HG02970 (cell line): Measurements from ENCODE around the gene SNX24.

Experiments used
- ATAC-seq: cut with Tn5 transposase; IDR thresholded peaks from one replicate; pipeline ENCODE4 v1.9.1; 2021; ENCODE audit warnings: mild to moderate bottlenecking, moderate library complexity, moderate number of reproducible peaks; ENCODE audit not compliant: unreplicated experiment, low FRiP score

The SNX24 gene

DNA sequence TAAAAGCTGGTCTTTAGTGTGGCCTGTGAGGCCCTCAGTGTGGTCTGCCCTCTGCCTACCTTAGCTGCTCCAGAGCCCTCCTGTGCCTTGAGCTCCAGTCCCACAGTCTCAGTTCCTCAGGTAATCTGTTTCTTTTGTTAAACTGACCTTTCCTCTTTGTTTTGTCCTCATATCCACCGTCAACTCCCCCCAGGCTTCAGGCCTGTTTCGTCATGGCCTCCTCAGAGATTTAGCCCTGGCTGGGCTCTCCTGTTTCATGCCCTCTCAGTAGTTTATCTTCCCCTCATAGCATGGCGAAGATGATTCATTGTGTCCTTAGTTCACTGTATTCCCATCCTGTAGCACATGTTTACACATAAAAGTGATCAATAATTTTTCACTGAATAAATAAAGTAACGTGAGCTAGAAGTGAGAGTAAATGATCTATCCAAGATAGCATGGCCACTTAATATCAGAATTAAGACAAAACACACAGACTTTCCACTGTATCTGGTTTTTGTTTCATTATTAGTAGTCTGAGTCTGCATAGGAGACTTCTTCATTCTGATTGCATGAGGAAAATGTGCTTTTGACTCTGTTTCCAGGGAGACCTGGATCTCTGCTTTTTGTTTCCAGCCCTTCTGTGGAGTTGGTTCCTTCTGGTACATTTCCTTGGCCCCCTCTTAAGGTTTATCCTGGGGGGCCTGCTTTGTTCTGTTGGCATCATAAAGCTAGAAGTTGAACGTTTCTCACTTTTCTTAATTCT lies 70.5 kb downstream of the SNX24 start:
- peak; percentile 89 for ATAC-seq

DNA sequence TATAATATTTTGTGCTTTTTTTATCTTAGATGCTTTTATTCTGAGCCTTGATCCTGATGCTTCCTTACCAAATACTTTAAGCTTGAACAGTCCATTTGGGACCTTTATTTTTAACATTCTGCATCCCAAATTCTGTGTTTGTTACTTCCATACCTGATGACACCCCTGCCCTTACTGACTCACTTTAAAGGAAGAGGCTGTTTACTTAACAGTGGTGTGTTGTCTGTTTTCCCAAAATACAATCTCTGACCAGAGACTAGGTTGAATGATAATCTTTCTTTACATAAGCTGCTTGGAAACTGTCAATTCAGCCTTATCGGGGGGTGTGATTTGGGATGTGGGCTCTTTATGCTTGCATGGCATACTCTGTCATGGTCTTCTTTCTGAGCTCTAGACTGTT lies 71.1 kb downstream of the SNX24 start:
- no peak for ATAC-seq

DNA sequence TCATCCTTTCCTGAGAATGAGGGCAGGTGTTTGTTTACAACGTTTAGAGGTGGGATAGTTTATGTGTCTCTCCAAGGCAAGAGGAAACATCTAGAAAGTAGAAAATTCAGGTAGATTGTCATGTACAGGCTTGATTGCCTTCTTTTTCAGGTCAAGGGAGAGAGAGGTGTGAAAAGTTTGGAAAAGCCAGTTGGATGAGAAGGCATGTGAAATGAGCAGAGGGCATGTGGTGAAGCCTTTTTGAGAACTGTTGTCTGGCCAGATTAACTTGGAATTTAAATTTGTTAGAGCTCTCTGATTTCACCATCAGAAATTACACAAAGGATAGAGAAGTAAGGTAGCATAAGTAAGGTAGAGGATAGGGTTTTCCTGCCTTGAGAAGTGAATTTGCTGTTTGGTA lies 74.6 kb downstream of the SNX24 start:
- no peak for ATAC-seq

DNA sequence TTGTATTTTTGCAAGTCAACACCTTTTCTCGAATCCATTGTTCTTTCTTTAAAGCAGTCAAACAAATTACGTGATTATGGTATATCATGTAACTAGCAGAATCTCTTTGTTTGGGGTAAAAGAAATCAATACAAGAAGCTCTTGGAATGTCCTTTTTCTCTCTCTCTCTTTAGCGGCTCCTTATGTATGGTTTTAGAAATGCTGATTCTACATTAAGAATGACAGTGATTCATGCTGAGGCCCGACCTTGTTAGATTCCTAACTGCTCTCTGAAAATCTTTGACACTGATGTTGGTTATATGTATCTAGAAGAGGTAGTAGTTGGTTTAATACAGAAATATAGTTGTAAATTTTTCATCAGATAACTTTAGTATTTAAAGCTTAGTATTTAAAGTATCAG lies 76.4 kb downstream of the SNX24 start:
- ATAC-seq, result no peak

DNA sequence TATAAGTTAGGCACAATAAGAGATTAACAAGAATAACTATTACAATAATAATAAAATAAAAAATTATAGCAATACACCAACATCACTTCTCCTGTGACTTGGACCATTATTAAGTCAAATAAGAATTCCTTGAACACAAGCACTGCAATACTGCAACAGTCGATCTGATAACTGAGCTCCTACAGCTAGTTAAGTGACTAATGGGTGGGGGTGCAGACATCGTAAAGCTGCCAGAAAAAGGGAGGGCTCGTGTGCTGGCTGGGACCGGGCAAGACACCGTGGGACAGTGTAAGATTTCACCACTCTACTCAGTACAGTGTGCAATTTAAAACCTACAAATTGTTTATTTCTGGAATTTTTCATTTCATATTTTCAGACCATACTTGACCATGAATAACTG lies 78.8 kb downstream of the SNX24 start:
- ATAC-seq, result no peak

DNA sequence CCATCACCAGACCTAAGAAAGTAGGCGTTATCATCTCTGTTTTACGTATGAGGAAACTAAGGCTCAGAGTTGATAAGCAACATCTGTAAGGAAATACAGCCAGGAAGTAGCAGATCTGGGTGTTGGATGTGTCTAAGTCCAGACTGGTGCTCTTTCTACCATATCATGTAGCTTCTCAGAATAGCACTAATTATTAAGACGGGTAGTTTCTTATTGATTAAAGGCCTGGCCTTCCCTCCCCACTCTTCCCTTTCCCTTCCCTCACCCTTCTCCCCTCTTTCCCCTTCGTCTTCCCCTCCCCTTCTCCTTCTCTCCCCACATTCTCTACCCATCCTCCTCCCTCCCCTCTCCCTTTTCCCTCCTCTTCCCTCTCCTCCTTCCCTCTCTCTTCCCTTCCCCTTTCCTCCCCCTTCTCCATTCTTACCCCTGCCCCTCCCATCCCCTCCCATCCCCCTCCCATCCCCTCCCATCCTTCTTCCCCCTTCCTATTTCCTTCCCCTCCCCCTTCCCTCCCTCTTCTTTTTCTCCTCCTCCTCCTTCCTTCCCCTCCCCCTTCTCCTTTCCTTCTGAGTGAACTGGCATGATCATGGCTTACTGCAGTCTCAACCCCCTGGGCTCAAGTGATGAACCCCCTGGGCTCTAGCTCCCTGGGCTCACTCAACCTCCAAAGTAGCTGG lies 79.4 kb downstream of the SNX24 start:
- ATAC-seq, result no peak

DNA sequence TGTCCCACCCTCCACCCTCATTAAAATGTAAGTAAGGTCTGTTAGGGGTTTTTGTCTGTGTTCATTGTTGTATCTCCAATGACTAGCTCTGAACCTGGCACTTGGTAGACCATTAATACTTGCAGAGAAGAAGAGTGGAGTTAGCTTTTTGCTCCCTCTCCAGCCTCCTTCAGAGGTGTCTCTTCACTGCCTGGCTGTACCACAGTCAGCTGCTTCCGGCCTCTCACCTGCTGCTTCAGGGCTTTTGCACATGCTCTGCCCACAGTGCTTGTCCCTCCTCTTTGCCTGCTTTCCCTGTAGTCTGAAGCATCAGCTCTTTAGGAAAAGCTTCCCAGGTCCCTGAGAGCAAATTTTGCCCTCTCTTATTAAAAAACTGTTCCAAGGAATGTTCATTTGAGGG lies 83.6 kb downstream of the SNX24 start:
- no peak for ATAC-seq

DNA sequence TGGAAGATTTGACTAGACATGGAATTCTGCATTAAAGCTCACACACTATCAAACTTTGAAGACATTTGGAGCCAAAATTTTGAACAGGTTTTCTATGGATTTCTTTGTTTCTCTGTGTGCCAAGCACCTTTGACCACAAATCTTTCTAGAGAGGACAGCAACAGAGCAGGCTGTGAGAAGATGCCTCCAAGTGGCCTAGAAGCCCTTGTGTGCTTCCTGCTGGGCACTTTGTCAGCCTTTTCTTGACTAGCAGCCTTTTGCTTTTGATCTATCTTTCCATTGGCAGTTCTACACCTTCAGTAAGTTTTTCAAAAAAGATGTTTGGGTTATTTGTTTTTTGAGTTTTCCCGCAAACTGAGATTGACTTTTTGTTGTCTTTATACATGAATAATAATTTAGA lies 84.6 kb downstream of the SNX24 start:
- ATAC-seq, result no peak

DNA sequence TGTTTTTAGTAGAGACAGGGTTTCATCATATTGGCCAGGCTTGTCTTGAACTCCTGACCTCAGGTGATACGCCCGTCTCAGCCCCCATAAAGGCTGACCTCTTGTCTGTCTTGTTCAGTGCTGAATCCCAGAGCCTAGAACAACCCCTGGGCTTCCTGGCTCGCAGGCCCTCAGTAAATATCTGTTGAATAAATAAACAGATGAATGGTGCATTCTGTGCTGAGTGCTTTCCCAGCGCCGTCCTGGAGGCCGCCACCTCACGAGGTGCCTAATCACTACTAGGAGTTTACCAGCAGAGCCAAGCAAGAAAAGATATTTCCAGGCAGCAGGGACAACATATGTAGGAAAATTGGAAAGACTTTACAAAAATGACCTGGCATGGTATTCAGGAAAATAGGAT lies 88.5 kb downstream of the SNX24 start:
- ATAC-seq, result no peak

DNA sequence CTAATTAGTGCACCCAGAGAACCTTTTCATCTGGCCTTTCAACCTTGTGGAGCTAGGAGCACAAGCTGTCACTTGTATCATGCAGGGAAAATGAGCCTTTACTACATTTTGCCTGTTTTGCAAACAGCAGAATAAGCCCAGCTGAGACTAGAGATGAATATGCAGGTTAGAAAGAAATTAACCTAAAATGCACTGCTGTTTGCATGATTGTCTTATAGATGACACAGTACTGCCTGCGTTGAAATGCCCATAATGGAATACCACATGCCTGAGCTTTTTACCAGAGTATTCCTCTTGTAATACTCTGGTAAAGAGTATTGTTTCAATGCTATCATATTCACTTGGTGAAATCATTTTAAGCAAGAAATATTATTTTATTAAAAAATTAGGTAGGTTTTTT lies 90.7 kb downstream of the SNX24 start:
- ATAC-seq, result no peak

DNA sequence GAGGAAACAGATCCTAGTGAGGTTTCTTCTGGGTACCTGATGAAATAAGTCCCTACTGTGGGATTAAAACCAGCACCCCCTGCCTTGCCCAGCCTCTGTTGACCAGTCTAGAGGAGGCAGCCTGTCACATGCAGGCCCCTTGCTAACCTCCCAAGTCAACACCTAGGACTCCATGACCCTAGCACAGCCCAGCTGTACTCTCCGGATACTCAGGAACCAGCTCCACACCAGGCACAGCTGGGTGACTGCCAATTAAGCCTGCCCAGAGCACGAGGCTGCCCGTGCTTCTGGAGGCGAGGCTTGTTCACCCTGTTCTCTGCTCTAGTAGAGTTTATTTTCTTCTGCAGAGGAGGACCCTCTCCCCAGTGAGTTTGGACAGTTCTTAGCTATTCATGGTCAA lies 92.5 kb downstream of the SNX24 start:
- no peak for ATAC-seq

DNA sequence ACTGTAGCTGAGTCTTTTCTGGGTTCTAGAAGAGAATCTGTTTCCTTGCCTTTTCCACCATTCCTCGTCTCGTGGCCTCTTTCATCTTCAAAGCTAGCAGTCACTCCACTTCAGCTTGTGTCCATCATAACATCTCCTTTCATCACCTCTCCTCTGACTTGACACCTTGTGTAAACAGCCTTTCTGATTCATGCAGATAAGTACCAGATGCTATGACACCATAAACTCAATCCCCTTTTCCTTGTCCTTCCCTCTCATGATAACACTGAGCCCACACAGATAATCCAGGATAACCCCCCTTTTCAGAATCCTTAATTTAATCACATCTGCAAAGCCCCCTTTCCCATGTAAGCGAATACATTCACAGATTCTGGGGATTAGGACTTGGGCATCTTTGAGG lies 95.5 kb downstream of the SNX24 start:
- ATAC-seq, result no peak

DNA sequence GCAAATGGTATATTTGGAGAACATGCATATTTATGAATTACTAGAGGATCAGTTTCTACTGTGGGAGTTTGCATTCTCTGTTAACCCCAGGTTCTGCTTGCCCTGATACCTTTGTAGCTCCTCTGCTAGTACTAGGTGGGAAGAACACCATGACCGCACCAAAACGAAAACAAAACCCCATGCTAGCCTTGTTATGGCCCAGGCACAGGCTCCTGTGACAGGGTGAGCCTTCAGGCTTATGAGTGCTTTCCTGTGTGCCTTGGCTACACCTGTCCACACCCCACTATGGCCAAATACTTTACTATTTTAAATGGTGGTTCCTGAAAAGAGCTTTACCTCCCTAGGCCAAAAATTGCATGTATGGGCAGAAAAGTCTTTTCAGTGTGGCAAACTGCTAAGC lies 96.3 kb downstream of the SNX24 start:
- no peak for ATAC-seq

DNA sequence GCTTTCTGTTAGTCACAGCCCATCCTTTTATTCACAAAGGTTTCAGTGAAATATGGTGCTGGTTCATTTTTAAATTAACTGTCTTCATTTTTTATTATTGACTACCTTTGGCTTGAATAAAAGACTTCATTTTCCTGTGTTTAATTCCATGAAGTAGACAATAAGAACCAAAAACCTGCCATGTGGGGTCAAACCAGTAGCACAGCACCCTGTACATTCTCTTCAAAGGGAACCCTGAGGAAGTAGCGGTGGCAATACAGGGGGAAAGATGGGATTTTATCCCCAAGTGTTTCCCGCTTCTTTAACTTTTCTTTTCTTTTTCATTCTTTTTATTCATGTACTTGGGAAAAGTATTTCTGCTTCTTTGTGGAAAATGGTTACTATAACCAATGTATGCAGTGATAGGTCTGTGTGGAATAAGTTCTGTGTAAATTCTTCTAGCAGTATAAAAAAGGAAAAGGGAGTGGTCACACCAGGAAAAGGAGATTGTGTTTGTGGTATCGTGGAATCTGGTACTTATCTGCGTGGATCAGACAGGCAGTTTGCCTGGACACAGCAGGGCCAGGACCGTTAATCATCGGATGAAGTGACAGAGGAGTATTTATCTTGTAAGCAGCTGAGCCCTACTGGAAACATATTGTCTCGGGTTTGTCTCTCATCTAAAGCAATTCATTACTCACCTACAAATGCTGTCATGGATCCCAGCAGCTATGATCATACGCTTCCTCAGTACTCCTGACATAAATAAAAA lies 96.9 kb downstream of the SNX24 start:
- no peak for ATAC-seq

DNA sequence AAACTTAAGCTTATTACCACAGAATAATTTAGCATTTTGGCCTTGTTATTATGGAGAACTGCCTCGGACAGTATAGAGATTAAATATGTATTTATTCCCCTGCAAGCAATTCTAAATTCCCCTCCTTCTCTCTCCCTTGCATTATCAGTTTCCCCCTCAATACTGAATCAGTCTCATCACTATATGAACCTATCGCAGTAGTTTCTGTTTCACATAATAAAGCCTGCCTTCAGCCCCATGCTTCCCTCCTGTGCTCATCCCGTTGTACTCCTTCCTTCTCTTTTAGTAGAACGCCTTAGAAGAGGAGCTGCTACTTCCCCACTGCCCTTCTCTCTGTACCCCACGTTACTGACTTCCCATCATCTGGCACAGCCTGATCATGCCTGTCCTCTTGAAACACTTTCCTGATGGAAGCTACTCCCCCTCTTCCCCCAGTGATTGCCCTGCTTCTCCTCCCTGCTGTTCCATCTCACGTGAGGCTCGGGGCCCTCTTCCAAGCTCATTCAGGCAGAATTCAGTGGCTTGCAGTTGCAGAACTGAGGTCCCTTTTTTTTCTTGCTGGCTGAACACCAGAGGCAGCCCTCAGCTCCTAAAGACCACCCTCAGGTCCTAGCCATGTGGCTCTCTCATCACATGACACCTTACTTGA lies 97.8 kb downstream of the SNX24 start:
- ATAC-seq, result no peak

DNA sequence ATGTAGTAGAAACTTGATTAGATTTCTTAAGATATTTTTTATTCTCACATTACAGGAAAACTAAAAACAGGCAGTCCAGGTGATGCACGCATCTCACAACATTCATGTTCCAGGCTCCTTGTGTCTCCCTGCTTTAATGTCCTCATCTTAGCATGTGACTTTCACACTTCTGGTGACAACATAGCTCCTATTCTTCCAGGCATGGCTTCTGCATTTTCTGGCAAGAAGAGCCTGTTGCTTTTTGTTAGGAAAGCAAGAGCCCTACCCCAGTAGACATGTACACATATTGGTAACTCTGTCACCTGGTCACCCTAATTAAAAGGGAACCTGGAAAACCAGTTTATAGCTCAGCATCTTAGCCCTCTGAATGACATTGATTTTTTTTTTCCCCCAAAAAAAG lies 98.6 kb downstream of the SNX24 start:
- ATAC-seq, result no peak

DNA sequence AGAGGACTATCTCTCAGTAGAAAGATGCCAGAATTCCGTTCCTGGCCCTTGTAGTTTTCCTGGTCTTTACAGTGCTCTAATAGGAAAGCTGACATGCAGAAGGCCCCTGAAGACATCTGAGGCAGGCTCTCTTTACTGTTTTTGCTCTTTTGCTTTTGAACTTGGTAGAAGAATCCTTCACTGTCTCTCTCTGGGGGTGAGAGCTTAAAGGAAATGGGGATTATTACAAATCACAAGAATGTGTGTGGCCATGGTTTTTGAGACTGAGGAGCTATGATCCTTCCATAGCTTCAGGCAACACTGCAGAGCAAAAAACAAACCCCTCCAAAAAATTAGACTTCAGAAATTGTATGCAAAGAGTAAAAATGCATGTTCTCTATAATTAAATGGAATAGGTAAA lies 102.0 kb downstream of the SNX24 start:
- ATAC-seq, result no peak

DNA sequence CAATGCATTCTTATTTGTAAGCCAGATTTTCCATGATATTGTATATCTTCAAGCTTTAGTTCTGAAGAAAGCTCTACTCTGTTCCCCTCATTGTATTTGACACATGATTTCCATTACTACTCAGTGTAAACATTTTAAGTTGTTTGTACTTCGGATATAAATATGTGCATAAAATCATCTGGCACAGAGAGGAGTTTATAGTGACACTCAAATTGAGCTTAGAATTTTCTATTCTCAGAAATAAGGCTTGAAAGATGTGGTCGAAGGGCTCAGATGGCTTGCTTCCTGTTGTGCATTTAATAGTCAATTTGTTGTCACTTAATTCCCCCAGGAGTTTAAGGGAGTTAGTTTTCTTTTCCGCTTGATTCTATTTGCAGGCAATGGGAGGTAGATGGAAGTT lies 102.4 kb downstream of the SNX24 start:
- no peak for ATAC-seq

DNA sequence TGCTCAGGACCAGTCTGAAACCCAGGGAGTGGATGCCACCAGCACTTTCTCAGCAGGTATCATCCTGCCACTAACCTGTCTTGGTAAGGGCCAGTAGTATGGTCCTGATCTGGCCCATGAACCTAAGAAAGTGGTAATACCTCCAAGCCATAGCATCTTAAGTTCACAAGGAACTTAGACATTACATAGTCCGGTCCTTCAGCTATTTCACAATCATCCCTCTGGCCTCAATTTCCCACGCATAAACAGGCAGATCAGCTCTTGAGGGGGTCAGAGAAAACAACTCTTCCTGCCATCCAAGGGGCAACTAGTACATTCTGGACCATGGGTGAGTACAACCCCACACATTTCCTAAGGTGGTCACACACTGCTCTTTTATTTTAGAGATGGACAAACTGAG lies 102.9 kb downstream of the SNX24 start:
- ATAC-seq, result no peak

DNA sequence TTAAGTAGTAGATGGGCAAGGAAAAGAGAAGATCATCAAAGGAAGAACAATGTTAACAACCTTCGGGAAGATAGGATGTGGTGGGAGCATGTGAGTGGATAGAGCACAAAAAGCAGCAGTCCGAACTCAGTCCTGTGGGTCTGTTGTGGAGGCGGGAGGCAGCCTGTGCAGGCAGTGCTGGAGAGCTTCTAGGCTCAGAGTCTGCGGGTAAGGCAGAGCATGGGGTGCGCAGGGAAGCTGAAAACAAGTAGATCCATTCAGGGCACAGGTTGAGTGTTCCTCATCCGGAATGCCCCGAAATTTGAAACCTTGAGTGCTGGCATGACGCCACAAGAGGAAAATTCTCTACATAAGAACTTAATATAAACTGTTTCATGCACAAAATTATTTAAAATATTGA lies 106.2 kb downstream of the SNX24 start:
- ATAC-seq, result no peak

DNA sequence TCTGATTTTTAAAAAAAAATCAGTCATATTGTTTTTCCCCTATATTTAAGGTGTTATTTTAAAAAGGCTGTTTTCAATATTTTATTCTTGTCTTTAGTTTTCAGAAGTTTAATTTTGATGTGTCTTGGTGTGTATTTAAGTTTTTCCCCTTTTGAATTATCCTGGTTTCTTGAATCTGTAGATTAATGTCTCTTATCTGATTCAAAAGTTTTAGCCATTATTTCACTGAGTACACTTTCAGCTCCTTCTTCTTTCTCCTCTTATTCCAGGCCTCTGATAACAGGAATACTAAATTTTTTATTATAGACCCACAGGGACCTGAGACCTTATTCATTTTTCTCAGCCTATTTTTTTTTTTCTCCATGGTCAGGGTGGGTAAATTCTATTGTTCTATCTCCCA lies 109.3 kb downstream of the SNX24 start:
- ATAC-seq, result no peak
